ENCODE results near the gene PSD.

- TF ChIP-seq CTCF (IDR thresholded peaks at IDR 0.05): no peak
- no peak for TF ChIP-seq POLR2A (IDR thresholded peaks at IDR 0.05)
Observed at GRCh38 chr10:102452672-102453340, 34.2 kb upstream of the PSD start.
